ENCODE data around the gene ZWINT.

The ZWINT gene

GRCh38 chr10:56316603-56317002, 44.5 kb downstream of the ZWINT start:
- no peak for ATAC-seq

More at GRCh38 chr10:56316603-56317002, 44.5 kb downstream of the ZWINT start:
- no peak for TF ChIP-seq ARNTL (CRISPR knock-in tag; IDR thresholded peaks at IDR 0.05; ENCODE audit: borderline replicate concordance, low read depth)
